22Rv1 (cell line): ENCODE results near the gene LIPG.

Experiments used
- H3K27ac ChIP-seq: fragments of 450-650 bp; 2 replicates; pipeline ENCODE4 v1.5.1; 2017
- CTCF ChIP-seq: fragments of 450-650 bp; IDR thresholded peaks from 2 replicates; pipeline ENCODE4 v1.5.1; 2017; ENCODE audit warnings: mild to moderate bottlenecking
- ZFX ChIP-seq: fragments of 450-650 bp; IDR thresholded peaks from 2 replicates; pipeline ENCODE4 v1.6.1; 2017; ENCODE audit warnings: antibody characterized with exemption, borderline replicate concordance

Gene LIPG

GRCh38 chr18:49613641-49614151 is 51.8 kb downstream of the LIPG start:
- TF ChIP-seq CTCF (no peak), ZFX (no peak)
- no peak overlapping the region for H3K27ac ChIP-seq

GRCh38 chr18:49616618-49617328 is 54.9 kb downstream of the LIPG start:
- TF ChIP-seq ZFX (no peak), CTCF (no peak)
- no peak overlapping the region for H3K27ac ChIP-seq

GRCh38 chr18:49617329-49617695 is 55.5 kb downstream of the LIPG start:
- TF ChIP-seq ZFX, result no peak
- TF ChIP-seq CTCF, result no peak
- no peak overlapping the region for H3K27ac ChIP-seq

GRCh38 chr18:49617865-49618264 is 56.0 kb downstream of the LIPG start:
- TF ChIP-seq ZFX (no peak), CTCF (no peak)
- H3K27ac ChIP-seq, result no peak overlapping the region

- H3K27ac ChIP-seq, result no peak overlapping the region
- no peak for TF ChIP-seq ZFX
- no peak for TF ChIP-seq CTCF
Measured at GRCh38 chr18:49618742-49619681, 57.2 kb downstream of the LIPG start.

GRCh38 chr18:49619801-49620200 is 57.9 kb downstream of the LIPG start:
- no peak for TF ChIP-seq ZFX
- no peak for TF ChIP-seq CTCF
- no peak overlapping the region for H3K27ac ChIP-seq

- no peak overlapping the region for H3K27ac ChIP-seq
- no peak for TF ChIP-seq CTCF
- no peak for TF ChIP-seq ZFX
Measured at GRCh38 chr18:49621301-49621700, 59.4 kb downstream of the LIPG start.
